PC-3 (cell line): ENCODE results near the gene POU2AF3. TPM values are rescaled to one million over a fixed set of nuclear protein-coding genes. Genes with fewer than 3 reads are reported as not detected.

ENCODE experiments used
- ATAC-seq: fragments of 200-7000 bp; cut with Tn5 transposase; 2 replicates; pipeline ENCODE4 v1.9.1; 2020; ENCODE audit warnings: mild to moderate bottlenecking, moderate library complexity
- BruUV-seq: library from RNA; stranded (reverse); fragments of 400-500 nt; replicated peaks from 2 replicates; lab custom pipeline; 2021; lab: Mats Ljungman, UMichigan
- CTCF ChIA-PET: fragments of 300-600 bp; sonication (Branson Sonifier 250); formaldehyde crosslinking; loops from one replicate; lab custom pipeline; 2022; ENCODE audit warnings: antibody characterized with exemption; lab: Charles Lee
- POLR2A ChIA-PET: fragments of 300-600 bp; sonication (Branson Sonifier 250); formaldehyde crosslinking; loops from one replicate; lab custom pipeline; 2022; ENCODE audit warnings: antibody characterized with exemption; ENCODE audit not compliant: unreplicated experiment; lab: Charles Lee
- DNase-seq: peaks from one replicate; pipeline ENCODE4 v3.0.0-alpha.2; 2015
- H2AFZ ChIP-seq: fragments of 300-600 bp; sonication (generic); 2 replicates; pipeline ENCODE4 v1.6.0; 2016; ENCODE audit warnings: antibody characterized with exemption, low read length
- H3F3A ChIP-seq: fragments of 300-600 bp; sonication (generic); one replicate; pipeline ENCODE4 v1.6.0; 2017; ENCODE audit warnings: antibody characterized with exemption, low read length, control low read depth, mild to moderate bottlenecking; ENCODE audit not compliant: unreplicated experiment
- H3K27ac ChIP-seq: fragments of 300-600 bp; sonication (generic); 2 replicates; pipeline ENCODE4 v1.5.1; 2016; ENCODE audit warnings: mild to moderate bottlenecking, low read length
- H3K27me3 ChIP-seq: fragments of 300-600 bp; sonication (generic); 2 replicates; pipeline ENCODE4 v1.6.1; 2016; ENCODE audit warnings: low read length, mixed read lengths
- H3K36me3 ChIP-seq: fragments of 300-600 bp; sonication (generic); 2 replicates; pipeline ENCODE4 v1.6.1; 2016; ENCODE audit warnings: low read depth, mixed run types, low read length, mixed read lengths
- H3K4me1 ChIP-seq: fragments of 300-600 bp; sonication (generic); 2 replicates; pipeline ENCODE4 v1.5.1; 2016; ENCODE audit warnings: low read length; ENCODE audit not compliant: insufficient read depth
- H3K4me2 ChIP-seq: fragments of 300-600 bp; sonication (generic); 2 replicates; pipeline ENCODE4 v1.6.0; 2016; ENCODE audit warnings: low read length
- H3K4me3 ChIP-seq: fragments of 300-600 bp; sonication (generic); 2 replicates; pipeline ENCODE4 v1.5.1; 2016; ENCODE audit warnings: mild to moderate bottlenecking, low read length, mixed read lengths
- H3K79me2 ChIP-seq: fragments of 300-600 bp; sonication (generic); 2 replicates; pipeline ENCODE4 v1.6.1; 2017; ENCODE audit warnings: low read length, mixed read lengths
- H3K9ac ChIP-seq: fragments of 300-600 bp; sonication (generic); 2 replicates; pipeline ENCODE4 v1.6.0; 2016; ENCODE audit warnings: mild to moderate bottlenecking, low read length
- H3K9me2 ChIP-seq: fragments of 300-600 bp; sonication (generic); replicated peaks from 2 replicates; pipeline ENCODE4 v1.6.1; 2016; ENCODE audit warnings: mixed run types, low read length, mixed read lengths
- H3K9me3 ChIP-seq: fragments of 300-600 bp; sonication (generic); 2 replicates; pipeline ENCODE4 v1.6.1; 2016; ENCODE audit warnings: low read length, mixed read lengths
- H4K20me1 ChIP-seq: fragments of 300-600 bp; sonication (generic); 2 replicates; pipeline ENCODE4 v1.6.1; 2016; ENCODE audit warnings: low read length, mixed read lengths
- CTCF ChIP-seq: fragments of 300-600 bp; sonication (generic); conservative IDR thresholded peaks from 2 replicates; pipeline ENCODE4 v1.5.1; 2017; ENCODE audit warnings: antibody characterized with exemption, low read depth, mild to moderate bottlenecking, low read length
- EZH2 ChIP-seq: fragments of 300-600 bp; sonication (generic); IDR thresholded peaks from one replicate; pipeline ENCODE4 v1.6.1; 2017; ENCODE audit warnings: antibody characterized with exemption, mild to moderate bottlenecking, low read length; ENCODE audit not compliant: unreplicated experiment
- EZH2phosphoT487 ChIP-seq: fragments of 300-600 bp; sonication (generic); IDR thresholded peaks from 2 replicates; pipeline ENCODE4 v1.6.1; 2018; ENCODE audit warnings: mild to moderate bottlenecking, antibody characterized with exemption, low read length, borderline replicate concordance
- intact Hi-C: fragments of 100-400 bp; cut with micrococcal nuclease; formaldehyde crosslinking; loops from 2 replicates; pipeline ENCODE4 v1.9.0; 2023
- total RNA-seq: library from RNA; depleted of rRNA; stranded (reverse); fragments of >200 nt; gene quantifications from 2 replicates; pipeline ENCODE4 v1.2.3, GENCODE V29; 2014

The POU2AF3 gene
- total RNA-seq, 1 experiment from 2014 or later, result not detected

- ChIA-PET POLR2A (no interaction called here), CTCF (no interaction called here)
- H3K4me2 ChIP-seq, result no peak overlapping the region
- DNase-seq (no peak), ATAC-seq (no peak)
- H3F3A ChIP-seq, result no peaks in the 10 kb centered on the region
- no peak overlapping the region for H3K9ac ChIP-seq
- H3K9me2 ChIP-seq, result no peaks in the 10 kb centered on the region
- H3K27ac ChIP-seq, result no peak overlapping the region
- H3K36me3 ChIP-seq, result no peaks in the 10 kb centered on the region
- no peak for TF ChIP-seq CTCF
- no peak for TF ChIP-seq EZH2phosphoT487
- no peak for TF ChIP-seq EZH2
- intact Hi-C loops, result no loop called here
- H3K4me3 ChIP-seq, result no peak overlapping the region
- peaks cover 68% of the 10 kb centered on the region for H3K27me3 ChIP-seq
- no TSS peak for BruUV-seq
- no peaks in the 10 kb centered on the region for H3K79me2 ChIP-seq
- H3K9me3 ChIP-seq, result no peaks in the 10 kb centered on the region
- no peak overlapping the region for H2AFZ ChIP-seq
- no peaks in the 10 kb centered on the region for H4K20me1 ChIP-seq
- peaks cover 8% of the 10 kb centered on the region; the same call in 1 of the 2 replicates for H3K4me1 ChIP-seq
Measured at GRCh38 chr11:111308140-111308539, 9.8 kb downstream of the POU2AF3 start.

- no peak overlapping the region for H3K4me3 ChIP-seq
- H4K20me1 ChIP-seq, result no peaks in the 10 kb centered on the region
- H3K4me1 ChIP-seq, result peaks cover 8% of the 10 kb centered on the region; the same call in 1 of the 2 replicates
- no peaks in the 10 kb centered on the region for H3K79me2 ChIP-seq
- peaks cover 63% of the 10 kb centered on the region for H3K27me3 ChIP-seq
- no peaks in the 10 kb centered on the region for H3F3A ChIP-seq
- TF ChIP-seq CTCF, result no peak
- no peak for TF ChIP-seq EZH2
- no peak for TF ChIP-seq EZH2phosphoT487
- BruUV-seq, result no TSS peak
- ChIA-PET POLR2A (no interaction called here), CTCF (no interaction called here)
- no peak for DNase-seq
- no peak overlapping the region for H2AFZ ChIP-seq
- ATAC-seq, result peak; percentile 11; the same call in 1 of the 2 replicates
- peak overlapping the region; percentile 79 for H3K27ac ChIP-seq
- no peaks in the 10 kb centered on the region for H3K9me2 ChIP-seq
- no peaks in the 10 kb centered on the region for H3K9me3 ChIP-seq
- intact Hi-C loops, result no loop called here
- peak overlapping the region; percentile 28; the same call in 1 of the 2 replicates for H3K9ac ChIP-seq
- H3K4me2 ChIP-seq, result no peak overlapping the region
- H3K36me3 ChIP-seq, result no peaks in the 10 kb centered on the region
Measured at GRCh38 chr11:111309215-111309915, 11.0 kb downstream of the POU2AF3 start.

GRCh38 chr11:111310088-111310487 is 11.7 kb downstream of the POU2AF3 start:
- intact Hi-C loops, result no loop called here
- no peaks in the 10 kb centered on the region for H3K9me2 ChIP-seq
- no peaks in the 10 kb centered on the region for H3K36me3 ChIP-seq
- H4K20me1 ChIP-seq, result no peaks in the 10 kb centered on the region
- H3F3A ChIP-seq, result no peaks in the 10 kb centered on the region
- H3K79me2 ChIP-seq, result no peaks in the 10 kb centered on the region
- ChIA-PET POLR2A (no interaction called here), CTCF (no interaction called here)
- TF ChIP-seq EZH2 (no peak), CTCF (no peak), EZH2phosphoT487 (no peak)
- peaks cover 55% of the 10 kb centered on the region for H3K27me3 ChIP-seq
- DNase-seq (peak; percentile 44), ATAC-seq (no peak; the same call in 1 of the 2 replicates)
- H3K9me3 ChIP-seq, result no peaks in the 10 kb centered on the region
- no peak overlapping the region for H3K4me3 ChIP-seq
- peak overlapping the region; percentile 28; the same call in 1 of the 2 replicates for H3K9ac ChIP-seq
- no peak overlapping the region for H2AFZ ChIP-seq
- H3K4me2 ChIP-seq, result no peak overlapping the region
- peaks cover 8% of the 10 kb centered on the region; the same call in 1 of the 2 replicates for H3K4me1 ChIP-seq
- H3K27ac ChIP-seq, result peak overlapping the region; percentile 79
- BruUV-seq, result no TSS peak
